ENCODE measurements around the gene SLC15A3.

SLC15A3 gene

DNA sequence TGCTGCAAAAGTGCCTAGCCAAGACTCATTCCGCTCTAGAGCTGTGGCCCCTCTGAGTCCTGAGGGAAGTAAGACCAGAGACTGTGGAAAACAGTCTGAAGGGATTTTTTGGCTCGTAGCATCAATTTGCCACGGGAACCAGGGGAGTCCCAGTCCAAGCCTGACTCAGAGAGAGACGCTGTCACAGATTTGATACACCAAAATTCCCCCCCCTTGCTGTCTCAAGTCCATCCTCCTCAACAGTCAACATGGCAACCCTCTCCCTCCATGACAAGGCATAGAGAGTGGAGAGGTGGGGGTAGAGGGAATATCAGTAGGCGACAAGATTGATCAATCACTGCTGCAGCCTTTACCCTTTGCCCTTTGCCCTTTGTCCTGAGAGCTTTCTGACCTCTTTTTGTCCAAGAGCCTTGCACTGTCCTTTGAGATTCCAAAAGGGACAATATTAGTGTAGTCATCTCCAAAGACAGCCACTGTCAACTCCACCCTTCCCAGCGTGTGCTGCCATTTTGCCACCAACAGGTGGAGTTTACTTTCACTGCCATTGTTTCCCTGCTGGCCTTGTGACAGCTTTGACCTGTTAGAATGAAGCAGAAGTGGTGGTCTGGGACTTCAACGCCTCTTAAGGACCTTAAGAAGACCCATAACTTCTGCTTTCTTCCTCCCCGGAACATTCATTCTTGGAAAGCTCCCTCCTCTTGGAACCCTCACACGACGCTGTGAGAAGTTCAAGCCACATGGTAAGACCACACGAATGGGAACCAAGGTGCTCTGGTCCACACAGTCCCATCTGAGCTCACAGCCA, 7.3 kb downstream of the SLC15A3 start:
- DNase-seq: no peak

- no peak for DNase-seq
These were observed 8.9 kb downstream of the SLC15A3 start for GRCh38 chr11:60942970-60943565.

GRCh38 chr11:60942219-60942618, 9.8 kb downstream of the SLC15A3 start:
- no peak for DNase-seq

DNA sequence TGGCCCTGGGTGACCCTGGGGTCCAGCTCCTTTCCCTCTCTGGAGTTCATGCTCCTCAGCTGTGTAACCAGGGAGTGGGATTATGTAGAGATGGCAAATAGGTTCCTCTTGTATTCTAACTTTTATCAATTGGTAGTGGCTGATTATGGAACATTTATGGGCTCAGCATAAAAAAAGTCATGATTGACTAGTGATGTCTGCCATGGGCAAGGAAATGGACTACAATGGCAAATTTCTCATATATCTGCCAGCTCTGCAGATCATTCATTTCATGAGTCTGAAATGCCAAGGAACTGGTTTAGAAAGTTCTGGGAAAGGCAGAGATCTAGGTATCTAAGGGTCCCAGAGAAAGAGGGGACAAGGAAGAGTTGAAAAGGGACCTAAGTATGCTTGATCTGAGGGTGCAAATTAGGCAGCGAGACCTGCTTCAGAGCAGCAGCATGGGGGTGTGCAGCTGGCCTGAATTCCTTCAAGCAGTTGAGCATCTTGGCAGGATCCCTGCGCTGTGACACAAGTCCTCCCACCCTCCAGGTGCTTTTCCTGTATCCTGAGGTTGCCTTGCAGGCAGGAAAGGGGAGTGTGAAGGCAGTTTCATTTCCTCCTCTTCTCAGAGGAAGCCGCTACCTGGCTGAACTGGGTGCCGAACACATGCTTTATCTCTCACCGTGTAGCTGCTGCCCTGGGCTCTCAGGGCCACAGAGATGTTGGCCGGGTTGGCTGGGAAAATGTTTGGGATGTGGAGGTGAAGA, 10.4 kb downstream of the SLC15A3 start:
- DNase-seq: no peak

GRCh38 chr11:60939855-60940254, 12.1 kb downstream of the SLC15A3 start:
- DNase-seq: no peak

DNA sequence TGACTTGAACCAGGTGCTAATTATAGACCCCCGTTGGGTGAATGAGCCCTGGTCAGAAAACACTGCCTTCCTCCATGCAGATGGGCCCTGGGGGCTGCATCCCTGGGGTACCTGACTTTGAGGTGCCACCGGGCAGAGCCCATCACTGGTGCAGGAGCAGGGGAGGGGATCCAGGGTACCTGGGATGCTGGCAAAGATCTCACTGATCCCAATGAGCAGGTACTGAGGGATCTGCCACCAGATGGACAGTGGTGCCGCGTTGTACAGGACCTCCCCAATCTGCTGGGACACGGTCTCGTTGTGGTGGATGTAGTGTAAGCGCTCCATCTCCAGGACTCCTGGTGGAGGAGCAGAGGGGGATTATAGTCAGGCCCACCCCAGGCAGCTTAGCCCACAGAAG, 12.7 kb downstream of the SLC15A3 start:
- DNase-seq: no peak

DNA sequence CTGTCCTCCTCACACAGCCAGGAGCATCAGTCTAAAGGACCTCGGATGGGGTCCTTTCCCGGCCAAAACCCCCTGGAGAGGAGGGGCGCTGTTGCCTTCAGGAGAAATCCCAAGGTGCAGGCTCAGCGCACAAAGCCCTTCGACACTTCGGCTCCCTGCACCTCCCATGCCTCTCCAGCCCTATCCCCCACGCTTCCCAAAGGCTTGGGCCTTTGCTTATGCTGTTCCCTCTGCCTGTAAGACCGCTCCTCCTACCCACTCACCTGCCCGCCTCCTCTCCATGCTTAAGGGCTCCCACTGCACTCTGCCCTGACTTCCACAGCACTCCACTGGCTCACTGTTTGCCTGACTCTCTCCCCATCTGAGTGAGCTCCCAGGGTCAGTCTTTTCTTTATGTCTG, 13.5 kb downstream of the SLC15A3 start:
- no peak for DNase-seq

- no peak for DNase-seq
These were observed 14.2 kb downstream of the SLC15A3 start for GRCh38 chr11:60937811-60938210.

DNA sequence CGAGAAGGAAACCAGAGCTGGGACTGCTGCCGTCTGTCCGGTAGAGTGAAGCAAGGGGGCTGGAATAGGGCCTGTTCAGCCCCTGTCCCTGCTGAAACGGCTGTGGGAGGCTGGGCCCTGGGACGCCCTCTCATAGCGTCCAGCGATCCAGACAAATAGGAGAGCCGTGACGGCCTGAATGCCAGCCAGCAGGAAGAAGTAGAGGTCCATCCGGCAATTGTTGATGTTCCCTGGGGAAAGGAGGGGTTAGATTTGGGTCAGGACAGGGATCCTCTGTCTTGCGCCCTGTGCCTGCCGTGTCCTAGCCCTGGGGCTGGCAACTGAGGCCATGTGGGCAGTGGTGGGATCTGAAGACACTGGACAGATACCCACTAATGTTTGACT, 14.8 kb downstream of the SLC15A3 start:
- DNase-seq: no peak

DNA sequence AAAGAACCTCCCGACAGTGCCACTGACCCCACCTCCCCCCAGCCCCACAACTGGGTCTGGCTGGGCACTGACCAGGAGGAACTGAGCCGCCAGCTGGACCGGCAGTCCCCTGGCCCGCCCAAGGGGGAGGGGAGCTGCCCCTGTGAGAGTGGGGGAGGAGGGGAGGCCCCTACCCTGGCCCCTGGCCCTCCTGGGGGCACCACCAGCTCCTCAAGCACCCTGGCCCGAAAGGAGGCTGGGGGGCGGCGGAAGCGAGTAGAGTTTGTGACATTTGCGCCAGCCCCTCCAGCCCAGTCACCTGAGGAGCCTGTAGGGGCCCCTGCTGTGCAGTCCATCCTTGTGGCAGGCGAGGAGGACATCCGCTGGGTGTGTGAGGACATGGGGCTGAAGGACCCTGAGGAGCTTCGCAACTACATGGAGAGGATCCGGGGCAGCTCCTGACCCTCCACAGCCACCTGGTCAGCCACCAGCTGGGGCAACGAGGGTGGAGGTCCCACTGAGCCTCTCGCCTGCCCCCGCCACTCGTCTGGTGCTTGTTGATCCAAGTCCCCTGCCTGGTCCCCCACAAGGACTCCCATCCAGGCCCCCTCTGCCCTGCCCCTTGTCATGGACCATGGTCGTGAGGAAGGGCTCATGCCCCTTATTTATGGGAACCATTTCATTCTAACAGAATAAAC, 15.4 kb downstream of the SLC15A3 start:
- DNase-seq: no peak

- no peak for DNase-seq
These were observed 16.1 kb downstream of the SLC15A3 start for GRCh38 chr11:60935676-60936442.

DNA sequence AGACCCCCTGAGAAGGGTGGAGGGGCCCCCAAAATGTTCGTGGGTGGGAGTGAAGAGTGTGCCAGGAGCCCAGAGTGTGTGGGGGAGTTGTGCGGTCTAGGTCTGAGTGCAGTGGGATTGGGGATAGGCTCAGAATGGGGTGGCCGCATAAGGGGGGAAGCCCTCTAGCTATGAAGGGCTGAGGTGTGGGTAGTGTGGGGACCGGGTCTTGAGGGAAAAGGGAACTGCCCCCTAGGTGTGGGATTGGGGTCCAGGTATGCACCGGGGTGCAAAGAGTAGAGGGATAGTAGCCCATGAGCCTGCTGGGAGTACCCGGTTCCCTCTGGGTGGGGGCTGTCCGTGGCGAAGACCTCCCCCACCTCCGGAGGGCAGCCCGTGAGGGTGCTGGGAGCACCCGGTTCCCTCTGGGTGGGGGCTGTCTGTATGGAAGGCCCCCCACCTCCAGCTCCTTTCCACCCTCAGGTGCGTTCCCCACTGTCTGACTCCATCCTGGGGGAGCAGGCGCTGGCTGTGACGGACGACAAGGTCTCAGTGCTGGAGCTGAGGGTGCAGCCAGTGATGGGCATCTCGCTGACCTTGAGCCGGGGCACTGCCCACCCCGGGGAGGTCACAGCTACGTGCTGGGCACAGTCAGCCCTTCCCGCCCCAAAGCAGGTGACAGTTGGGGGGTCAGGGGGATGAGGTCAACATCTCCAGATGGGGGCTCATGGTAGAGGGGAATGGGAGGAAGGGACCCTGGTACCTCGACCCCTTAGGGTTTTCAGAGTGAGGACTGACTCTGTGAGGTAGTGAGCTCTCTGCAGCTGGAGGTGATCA, 17.0 kb downstream of the SLC15A3 start:
- no peak for DNase-seq

DNA sequence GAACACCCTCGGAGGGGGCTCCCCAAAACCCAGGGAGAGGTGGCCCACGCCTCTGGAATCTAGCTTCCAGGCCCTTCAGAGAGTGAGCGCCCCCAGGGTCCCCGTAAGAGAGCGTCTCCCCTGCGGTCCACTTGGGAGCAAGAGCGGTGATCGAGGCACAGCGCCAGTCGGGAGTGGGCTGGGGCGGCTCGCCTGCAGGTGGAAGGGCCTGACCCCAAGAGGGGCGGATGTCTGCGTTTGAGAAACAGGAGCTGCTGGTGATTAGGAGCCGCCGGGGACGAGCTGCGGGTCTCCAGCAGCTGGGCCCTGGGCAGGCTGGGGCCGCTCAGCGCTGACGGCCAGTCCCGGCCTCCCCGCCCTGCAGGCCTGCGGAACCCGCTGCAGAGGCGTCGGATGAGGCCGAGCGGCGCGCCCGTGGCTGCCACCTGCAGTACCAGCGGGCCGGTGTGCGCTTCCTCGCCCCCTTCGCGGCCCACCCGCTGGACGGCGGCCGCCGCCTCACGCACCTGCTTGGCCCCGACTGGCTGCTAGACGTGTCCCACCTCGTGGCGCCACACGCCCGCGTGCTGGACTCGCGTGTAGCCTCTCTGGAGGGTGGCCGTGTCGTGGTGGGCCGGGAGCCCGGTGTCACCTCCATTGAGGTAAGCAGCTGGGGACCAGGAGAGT, 17.7 kb downstream of the SLC15A3 start:
- no peak for DNase-seq

DNA sequence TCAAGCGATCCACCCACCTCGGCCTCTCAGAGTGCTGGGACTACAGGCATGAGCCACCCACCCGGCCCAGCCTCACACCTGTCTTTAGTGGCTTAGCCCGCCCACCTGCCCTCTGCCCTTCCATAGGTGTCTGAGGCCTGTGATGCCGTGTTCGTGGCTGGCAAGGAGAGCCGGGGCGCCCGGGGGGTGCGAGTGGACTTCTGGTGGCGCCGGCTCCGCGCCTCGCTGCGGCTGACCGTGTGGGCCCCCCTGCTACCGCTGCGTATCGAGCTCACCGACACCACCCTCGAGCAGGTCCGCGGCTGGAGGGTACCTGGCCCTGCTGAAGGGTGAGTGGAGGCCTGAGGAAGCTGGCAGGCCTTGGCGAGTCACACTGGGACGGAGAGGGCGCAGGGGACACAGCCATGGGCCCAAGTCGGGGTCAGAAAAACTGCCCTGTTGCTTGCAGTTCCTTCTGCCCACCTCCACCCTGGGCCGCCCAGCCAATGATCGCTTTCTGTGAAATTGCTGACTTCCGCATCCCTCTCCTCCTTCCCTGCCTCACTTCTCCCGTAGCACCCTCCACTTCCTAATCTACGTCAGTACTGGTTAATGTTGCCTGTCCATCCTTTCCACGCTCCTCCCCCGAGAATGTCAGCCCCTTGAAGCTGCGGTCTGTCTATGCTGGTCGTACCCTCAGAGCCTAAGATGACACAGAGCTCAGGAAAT, 18.4 kb downstream of the SLC15A3 start:
- DNase-seq: no peak

DNA sequence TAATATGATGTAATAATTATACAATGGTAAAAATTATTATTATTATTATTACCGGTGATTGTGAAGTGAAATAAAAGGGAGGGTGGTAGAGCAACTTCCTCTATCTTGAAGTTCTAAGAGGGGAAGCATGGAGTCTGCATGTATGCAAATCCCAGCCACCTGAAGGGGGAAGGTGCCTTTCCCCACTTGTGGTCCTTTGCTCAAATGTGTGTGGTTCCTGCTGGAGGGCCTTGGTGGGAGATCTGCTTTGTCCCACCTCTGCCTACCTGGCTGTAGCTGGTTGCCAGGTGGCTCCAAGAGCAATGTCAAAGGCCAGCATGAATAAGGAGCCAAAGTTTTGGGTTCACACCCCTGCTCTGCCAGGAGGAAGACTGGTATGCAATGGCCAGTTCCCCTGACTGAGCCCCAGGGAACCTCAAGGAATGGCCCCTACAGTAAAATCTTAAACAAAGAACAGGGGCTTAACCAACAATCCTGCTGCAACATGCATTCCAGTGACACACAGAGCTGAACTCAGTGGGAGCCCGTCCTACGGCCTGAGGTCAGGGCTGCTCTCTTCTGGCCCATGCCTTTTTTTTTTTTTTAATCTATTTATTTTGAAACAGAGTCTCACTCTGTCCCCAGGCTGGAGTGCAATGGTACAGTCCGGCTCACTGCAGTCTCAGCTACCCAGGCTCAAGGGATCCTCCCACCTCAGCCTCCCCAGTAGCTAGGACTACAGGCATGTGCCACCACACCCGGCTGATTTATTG, 19.2 kb downstream of the SLC15A3 start:
- DNase-seq: no peak

DNA sequence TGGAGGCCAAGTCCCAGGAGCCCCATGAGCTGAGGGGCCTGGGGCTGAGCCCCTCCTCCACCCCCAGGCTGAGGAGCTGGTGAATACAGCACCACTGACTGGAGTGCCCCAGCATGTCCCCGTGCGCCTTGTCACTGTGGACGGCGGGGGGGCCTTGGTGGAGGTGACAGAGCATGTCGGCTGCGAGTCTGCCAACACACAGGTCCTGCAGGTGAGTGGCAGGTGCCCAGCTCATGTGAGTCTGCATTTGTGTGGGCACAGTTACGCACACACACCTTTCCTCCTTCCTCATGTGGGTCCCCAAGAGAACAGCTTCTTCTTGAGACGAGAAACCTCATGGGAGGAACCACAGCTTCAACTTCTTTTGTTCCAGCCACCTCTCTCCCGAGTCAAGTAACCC, 20.1 kb downstream of the SLC15A3 start:
- no peak for DNase-seq

DNA sequence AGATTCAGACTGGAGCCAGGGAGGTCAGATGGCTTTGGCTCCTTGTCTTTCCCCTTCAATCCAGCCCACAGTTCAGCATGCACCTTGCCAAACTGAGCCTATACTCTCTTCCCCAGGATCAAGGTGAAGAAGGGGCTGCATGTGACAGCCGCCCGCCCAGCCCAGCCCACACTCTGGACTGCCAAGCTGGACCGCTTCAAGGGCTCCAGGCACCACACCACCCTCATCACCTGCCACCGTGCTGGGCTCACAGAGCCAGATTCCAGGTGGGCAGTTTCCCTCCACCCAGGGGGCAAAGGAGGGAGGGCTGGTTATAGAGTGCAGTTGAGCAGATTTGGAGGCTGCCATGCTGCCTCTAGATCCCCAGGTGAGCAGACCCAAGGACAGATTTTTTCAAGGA, 21.6 kb downstream of the SLC15A3 start:
- DNase-seq: no peak

GRCh38 chr11:60929764-60930163, 22.2 kb downstream of the SLC15A3 start:
- DNase-seq: no peak

GRCh38 chr11:60928563-60929001, 23.4 kb downstream of the SLC15A3 start:
- no peak for DNase-seq

DNA sequence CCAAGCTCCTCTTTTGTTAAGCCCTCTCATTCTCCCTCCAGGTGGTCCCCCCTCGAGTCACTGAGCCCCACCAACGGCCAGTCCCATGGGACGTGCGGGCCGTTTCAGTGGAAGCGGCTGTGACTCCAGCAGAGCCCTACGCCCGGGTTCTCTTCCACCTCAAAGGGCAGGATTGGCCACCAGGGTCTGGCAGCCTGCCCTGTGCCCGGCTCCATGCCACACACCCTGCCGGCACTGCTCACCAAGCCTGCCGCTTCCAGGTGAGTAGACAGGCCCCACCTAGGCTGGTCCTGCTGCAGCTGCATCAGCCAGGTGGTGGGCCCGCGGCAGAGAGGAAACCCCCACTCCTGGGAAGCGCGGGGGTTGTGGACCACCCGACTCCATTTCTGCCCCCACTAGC, 24.4 kb downstream of the SLC15A3 start:
- DNase-seq: no peak

Measured in NK-92 treated with Interleukin-12 subunit alpha and Interleukin-12 subunit beta, amount 100 ng/mL, for 24 hours (cell line).